NOMO-1 treated with DMSO at 0.1 percent for 48 hours (cell line): ENCODE measurements around the gene TTLL11.

Experiments used
- DNase-seq: peaks from one replicate; lab custom pipeline; 2025; ENCODE audit not compliant: unreplicated experiment; lab: John Stamatoyannopoulos, UW

The TTLL11 gene

DNA sequence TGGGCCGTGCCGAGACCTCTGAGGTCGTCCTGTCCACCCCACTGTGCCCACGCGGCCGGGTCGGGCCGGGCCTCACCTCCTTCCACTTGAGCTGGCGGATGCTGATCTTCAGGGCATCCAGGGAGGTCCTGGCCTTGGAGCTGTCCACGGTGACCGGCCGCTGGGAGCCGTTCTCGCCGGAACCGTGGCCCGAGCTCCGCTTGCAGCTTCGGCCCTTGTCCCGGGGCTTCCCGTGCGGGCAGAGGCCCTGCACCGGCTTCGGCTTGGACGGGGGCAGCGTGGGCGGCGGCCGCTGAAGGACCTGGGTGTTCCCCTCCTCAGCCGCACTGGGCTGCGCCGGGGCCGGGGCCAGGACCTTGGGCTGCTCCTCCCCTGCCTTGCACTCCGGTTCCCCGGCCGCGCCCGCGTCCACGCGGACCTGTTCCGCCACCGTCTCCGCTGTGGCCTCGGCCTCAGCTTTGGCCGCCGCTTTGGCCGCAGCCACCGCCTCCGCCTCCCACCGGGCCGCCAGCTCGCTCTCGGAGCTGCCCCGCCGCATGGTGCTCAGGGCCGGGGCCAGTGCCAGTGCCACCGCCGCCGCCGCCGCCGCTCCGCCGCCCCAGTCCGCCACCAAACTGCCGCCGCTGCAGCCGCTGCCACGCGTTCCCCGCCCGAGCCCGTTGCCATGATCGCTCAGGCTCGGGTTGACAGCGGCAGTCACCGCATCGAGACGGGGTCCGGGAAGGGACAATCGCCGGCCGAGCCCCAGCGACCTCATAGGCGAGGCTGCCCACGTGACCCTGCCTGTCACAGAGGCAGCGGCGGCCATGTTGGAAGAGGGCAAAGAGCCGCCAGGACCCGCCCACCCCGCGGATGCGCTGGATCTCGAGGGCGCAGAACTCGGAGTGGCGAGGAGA lies at the start of gene TTLL11:
TTLL11 (minus strand) TSS at position 698 of the 896 bp plus-strand sequence; CDS start at position 538, 160 bp downstream.
- peak; percentile 92 for DNase-seq

- DNase-seq: no peak
Observed at GRCh38 chr9:122141671-122142070, 48.6 kb upstream of the TTLL11 start.

GRCh38 chr9:122140368-122141193 lies 47.5 kb upstream of the TTLL11 start:
- DNase-seq: no peak

GRCh38 chr9:122138560-122139268 lies 45.6 kb upstream of the TTLL11 start:
- no peak for DNase-seq

GRCh38 chr9:122135529-122135859 lies 42.4 kb upstream of the TTLL11 start:
- no peak for DNase-seq

- DNase-seq: no peak
Observed at GRCh38 chr9:122134822-122135528, 41.9 kb upstream of the TTLL11 start.

- no peak for DNase-seq
Observed at GRCh38 chr9:122133984-122134535, 41.0 kb upstream of the TTLL11 start.

- DNase-seq: no peak
Observed at GRCh38 chr9:122133263-122133983, 40.3 kb upstream of the TTLL11 start.

- no peak for DNase-seq
Observed at GRCh38 chr9:122132539-122132938, 39.4 kb upstream of the TTLL11 start.

DNA sequence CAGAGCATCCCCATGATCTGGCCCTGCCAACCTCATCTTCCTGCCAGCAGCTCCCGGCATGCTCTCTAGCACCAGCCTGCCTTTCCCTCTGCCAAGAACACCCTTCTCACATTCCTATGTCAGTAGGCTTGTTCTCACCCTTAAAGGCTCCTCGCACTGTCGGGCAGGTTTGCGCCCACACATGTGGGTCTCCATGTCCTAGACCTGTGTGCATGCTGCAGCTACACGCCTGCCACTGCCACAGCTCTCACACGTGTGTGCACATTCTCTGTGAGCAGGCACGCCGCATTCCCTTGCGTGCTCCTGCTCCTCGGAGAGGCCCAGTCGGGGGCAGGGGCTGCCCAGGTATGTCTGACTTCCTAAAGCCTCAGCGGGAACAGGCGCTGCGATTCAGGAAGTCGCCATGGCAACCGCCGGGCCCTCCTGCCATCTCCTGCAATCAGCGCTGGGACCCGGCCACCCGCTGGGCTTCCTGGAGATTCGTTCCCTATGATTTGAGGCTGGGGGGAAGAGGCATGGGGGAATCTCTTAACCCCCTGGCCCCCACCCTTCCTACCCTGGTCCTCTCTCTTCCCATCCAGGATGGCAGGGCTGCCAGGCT lies 38.4 kb upstream of the TTLL11 start:
- DNase-seq: no peak

DNA sequence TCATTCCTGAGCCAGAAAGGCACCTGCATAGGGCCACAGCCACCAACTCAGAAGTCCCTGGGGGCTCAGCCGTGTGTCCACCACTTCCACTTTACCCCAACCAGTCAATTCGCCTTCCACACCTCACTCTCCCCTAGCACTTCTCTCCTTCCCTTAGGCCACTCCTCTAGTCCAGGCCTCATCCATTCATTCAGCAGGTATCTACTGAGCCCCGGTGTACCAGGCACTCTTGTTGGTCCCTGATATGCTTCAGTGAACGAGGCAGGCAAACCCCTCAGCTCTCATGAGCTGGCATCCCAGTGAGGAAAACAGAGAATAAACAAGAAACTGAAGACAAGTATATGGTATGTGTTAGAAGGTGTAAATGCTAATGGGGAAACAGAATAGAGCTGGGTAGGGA lies 37.7 kb upstream of the TTLL11 start:
- no peak for DNase-seq

GRCh38 chr9:122129969-122130368 lies 36.9 kb upstream of the TTLL11 start:
- DNase-seq: no peak

GRCh38 chr9:122128969-122129343 lies 35.8 kb upstream of the TTLL11 start:
- no peak for DNase-seq

DNA sequence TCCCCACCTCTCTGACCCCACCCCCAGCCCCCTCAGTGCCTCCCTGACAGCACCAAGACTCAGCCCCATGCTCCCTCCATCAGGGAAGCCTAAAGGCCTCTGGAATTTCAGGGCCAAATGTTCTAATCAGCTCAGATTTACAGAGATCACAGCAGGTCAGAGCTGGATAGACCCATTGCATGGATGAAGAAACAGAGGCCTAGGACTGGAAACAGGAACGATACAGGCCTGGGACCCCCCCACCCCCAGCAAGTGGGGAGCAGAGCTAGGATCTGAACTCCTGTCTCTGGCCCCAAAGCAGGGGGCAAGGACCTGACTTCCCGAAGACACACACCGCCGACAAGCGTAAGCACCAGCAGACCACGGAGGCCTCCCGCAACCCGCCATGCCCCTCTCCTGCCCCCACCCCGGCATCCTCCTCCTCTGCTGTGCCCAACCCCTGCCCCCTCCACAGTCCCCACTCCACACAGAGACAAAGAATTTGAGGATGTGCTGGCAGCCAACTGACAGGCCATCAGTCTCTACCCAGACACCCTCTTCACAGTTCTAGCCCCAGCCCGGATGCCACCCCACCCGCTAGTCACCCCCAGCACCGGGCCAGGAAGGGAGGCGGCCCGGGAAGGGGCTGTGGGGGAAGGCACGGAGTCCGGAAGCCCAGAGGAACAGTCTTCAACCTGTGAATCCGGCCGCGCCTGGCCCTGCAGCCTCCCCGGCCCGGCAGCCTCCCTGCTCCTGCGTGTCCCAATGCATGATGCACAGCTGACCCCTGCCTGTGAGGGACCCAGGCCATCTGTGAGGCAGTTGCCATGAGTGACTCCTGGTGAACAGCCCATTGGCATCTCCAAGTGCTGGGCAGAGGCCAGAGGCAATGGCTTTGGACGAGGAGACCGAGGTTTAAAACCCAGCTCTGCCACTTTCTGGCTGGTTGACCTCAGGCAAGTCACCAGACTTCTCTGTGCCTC lies 35.2 kb upstream of the TTLL11 start:
- DNase-seq: no peak

DNA sequence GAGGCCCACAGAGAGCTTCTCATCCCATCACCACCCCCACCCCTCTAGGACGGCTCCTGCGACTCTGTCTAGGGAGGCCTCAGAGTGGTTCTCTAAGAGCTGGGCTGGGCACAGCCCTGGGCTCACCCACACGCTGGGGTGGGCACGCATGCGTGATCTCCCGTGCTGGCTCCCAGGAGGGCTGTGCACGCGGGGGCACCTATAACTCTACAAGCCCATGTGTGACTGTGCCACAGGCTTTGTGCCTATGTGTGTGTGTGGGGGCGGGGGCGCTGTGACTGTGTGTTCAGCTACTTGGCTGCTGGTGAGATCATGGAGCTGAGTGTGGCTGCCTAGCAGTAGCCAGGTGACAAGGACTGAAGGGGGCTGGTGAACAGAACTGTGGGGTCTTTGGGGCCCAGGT lies 34.3 kb upstream of the TTLL11 start:
- DNase-seq: no peak

- DNase-seq: no peak
Observed at GRCh38 chr9:122126331-122127261, 33.5 kb upstream of the TTLL11 start.
